ENCODE measurements around the gene RNF115.

Gene RNF115

GRCh38 chr1:145692785-145693443, 131.0 kb downstream of the RNF115 start:
- no peak for DNase-seq

- no peak for DNase-seq
Measured at GRCh38 chr1:145690587-145691558, 133.0 kb downstream of the RNF115 start.

- no peak for DNase-seq
Measured at GRCh38 chr1:145689922-145690321, 134.0 kb downstream of the RNF115 start.

- DNase-seq: no peak
Measured at GRCh38 chr1:145688924-145689323, 135.0 kb downstream of the RNF115 start.
